COLO829 (cell line): Measurements from ENCODE around the gene NMNAT3.
A peak's percentile ranks its signal among the peaks of the same experiment; 100 is the strongest.
"Not testable (repeated sequence)": the region's sequence is repeated elsewhere in the genome, so short reads cannot be mapped to it uniquely, and the experiment has no call there.

ENCODE experiments used
- DNase-seq: peaks from one replicate; pipeline ENCODE4 v3.0.0; 2012; ENCODE audit warnings: low spot score

NMNAT3 gene

DNA sequence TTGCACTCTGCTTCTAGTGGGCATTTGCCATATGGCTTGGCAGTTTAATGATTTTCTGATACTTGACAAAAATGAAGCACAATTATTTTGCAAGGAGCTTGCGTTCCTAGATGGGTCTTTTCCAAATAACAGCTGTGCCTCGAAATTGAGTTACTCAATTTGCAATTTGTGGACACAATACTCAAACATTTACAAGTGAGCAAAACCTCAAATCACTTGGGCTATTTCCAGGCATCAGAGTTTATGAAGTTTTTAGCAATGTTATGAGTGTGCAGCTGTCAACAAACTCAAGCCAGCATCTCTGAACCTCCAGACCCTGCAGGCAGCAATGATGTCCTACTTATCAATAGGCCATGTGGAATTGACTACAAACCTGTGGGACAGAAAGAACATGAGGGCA lies 41.3 kb downstream of the NMNAT3 start:
- DNase-seq: no peak

DNA sequence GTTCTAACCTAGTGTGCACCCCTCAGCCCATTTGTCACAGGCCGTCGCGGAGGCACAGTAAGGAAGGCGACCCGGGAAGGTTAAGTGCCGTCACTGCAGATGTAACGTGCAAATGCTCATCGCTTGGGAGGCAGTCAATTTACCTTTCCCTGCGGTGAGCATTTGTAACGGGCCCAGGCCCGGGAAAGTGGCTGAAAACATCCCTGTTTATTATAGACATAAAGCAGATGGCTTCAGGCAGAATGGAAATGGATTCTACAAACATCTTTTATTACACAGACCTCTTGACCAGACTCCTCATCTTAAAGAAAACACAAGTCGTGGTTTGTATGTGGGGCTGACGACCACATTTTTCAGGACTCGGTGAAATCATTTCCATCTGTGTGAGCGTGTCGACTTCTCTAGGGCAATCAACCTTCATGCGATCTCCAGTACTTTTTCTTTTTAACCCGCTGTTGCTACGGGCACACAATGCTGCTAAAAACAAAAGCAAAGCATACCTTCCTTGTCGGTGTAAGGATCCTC lies 43.6 kb downstream of the NMNAT3 start:
- DNase-seq: no peak

DNA sequence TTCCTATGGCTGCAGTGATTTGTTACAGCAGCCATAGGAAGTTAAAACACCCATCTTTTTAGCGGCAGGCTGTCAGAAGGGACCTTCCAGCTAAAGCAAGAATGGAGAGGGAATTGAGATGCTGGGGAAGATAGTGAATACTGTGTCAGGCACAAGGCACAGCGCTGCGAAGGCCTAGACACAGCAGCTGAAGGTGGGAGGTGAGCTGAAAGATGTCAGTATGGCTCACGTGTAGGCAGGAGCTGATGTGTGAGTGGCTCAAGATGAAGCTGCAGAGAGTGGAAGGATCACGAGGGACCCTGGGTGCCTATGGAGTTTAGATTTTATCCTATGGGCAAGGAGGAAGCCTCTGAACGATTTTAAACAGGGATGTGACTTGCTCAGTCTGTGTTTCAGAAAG lies 44.3 kb downstream of the NMNAT3 start:
- no peak for DNase-seq

DNA sequence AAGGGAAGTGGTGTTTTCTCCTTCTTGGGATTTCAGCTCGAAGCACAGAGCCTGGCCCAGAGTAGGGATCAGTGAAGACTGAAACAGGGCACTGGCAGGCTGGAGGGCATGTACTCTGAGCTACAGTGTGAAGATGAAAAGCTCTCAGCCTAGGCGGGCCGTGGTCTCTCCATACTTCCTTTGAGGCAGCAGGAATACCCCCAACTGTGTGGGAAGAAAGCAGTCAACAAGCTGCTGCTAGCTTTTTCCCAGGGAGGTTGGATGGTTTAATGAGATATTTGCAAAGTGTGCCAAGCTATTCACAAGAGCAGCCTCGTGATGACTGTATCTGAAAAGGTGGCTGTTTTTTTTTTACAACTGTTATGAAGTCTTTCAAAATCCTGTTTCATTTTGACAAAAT lies 47.2 kb downstream of the NMNAT3 start:
- no peak for DNase-seq

DNA sequence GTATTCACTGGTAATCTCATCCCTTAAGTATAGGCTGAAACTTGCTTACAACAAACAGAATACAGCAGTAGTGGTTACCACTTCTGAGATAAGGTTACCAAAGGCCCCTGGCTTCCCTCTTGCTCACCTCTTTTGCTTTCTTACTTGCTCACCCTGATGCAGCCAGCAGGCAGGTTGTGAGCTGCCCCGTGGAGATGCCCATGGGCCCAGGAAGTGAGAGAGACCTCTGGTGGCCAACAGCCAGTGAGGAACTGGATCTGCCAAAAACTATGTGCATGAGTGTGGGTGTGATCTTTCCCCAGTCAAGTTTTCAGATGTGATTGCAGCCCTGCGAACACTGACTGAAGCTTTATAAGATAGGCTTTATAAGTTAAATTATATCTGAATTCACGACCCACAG lies 48.7 kb downstream of the NMNAT3 start:
- DNase-seq: peak; percentile 32

DNA sequence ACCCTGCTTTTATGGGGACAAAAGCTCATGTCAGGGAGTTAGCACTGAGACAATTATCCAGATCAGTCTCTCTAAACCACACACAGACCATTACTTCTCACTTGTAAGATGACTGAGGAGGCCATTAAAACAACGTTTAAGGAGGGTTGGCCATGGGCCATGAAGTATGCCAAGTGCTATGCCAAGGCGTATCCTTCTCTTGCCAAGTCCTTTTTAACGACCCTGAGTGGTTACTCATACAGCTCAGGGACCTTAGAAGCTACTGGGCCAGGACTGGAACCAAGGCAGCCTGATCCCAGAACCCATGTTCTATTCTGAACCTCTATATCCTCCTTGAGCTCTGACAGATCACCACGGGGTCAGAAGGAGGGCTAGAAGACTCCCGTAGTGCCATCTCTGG lies 50.0 kb downstream of the NMNAT3 start:
- no peak for DNase-seq

DNA sequence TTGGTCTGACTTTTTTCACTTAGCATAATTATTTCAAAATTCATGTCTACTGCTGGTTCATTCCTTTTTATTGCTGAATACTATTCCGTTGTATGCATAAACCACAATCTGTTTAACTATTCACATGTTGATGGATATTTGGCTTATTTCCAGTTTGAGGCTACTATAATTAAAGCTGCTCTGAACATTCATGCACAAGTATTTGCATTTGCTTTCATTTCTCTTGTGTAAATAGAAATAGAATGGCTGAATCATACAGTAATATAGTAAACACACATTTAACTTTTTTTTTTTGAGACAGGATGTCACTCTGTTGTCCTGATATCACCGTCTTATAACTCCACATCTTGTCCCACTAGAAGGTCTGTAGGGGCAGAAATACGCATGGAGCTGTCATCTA lies 57.3 kb downstream of the NMNAT3 start:
- no peak for DNase-seq

DNA sequence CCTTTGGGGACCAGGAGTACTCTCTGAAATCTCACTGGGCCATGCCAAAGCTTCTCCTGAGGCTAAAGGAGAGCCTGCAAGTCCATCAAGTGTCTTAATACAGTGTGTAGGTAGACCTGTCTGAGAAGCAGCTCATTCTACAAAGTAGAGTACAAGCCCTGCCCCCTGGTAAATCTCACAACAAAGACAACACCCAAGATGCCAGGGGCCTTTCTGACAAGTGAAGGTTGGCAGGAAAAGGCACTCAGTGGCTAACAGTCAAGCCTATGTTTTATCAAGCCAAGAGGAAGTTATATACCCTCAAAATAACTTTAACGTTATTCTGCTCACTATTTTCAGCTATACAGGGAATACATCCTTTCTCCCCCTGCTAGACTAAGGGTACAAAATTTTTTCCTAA lies 58.3 kb downstream of the NMNAT3 start:
- no peak for DNase-seq

DNA sequence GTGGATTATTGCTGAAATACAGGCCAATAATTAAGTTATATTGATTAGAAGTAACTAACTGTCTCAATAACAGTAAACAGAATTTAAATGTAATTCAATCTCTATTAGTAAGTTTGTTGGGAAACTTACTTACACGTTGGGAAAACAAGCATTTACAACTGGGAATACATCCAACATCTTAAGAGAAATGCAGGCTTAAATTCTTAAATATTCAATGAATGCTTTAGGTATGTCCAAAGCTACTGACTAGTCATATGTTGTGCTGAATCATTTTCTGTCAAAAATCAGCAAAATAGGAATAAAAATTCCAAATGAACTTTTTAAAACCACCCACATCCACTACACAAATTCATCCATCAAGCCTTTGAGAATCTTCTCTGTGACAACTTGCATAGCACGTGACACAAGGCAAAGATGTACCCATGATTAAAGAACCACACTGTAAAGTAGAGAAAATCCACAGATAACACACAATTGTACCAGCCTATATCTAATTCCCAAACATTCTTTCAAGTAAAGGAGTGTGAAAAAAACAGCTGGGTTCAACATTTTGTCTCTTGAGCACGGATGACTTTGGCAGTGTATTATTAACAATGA lies 60.0 kb downstream of the NMNAT3 start:
- no peak for DNase-seq

DNA sequence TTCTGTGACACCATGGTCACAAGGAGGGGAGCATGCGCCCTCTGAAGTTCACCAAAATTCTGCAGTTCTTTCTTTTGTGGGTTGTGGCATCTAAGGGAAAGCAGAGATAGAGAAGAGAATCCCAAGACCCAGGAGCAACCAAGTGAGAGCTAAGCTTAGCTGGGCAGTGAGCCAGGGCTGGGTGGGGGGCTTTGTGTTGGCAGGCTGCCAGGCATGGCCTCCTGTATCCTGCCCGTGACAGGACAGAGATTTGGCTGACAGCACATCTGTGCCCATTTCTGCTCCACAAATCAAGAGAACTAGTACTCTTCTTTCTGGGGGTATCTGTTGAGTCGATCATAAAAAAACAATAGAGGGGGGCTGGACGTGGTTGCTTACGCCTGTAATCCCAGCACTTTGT lies 66.2 kb downstream of the NMNAT3 start:
- DNase-seq: no peak

DNA sequence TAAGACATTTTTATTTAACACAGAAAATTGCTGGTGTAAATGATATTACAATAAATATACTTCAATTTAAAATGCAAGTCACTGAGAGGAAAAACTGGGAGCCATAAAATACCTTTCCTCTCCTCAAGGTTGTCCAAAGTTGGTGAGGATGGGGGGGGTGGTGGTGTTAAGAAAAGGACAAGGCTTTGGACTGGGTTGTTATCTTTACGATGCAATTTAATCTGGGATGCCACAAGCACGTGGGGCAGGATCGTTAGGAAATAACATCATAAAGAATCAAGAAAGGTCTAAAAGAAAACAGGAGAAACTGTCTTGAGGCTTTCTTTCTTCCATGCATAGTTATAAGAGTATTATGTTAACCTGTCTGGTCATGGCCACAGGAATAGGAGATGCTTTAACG lies 66.9 kb downstream of the NMNAT3 start:
- DNase-seq: no peak

DNA sequence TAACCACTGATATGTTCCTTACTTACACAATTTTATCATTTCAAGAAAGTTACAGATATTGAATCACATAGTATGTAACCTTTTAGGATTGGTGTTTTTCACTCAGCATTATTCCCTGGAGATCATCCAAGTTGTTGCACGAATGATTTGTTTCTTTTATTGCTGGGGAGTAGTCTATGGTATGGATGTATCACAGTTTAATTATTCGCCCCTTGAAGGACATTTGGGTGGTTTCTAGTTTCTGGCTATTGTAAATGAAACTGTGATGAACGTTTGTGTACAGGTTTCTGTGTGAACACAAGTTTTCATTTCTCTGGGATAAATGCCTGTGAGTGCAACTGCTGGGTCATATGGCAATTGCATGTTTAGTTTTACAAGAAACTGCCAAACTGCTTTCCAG lies 68.8 kb downstream of the NMNAT3 start:
- no peak for DNase-seq

DNA sequence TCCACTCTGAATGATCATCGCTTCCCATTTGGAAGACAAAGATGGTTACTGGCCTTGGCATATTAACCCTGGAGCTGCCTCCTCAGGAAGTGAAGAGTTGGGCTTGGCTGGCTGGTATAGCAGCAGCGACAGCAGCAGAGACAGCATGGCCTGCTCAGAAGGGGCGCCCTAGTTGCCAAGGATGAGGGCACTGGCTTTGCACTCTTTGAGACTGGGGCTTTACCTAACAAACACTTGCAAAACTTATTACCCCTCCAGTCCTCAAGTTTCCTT lies 69.7 kb downstream of the NMNAT3 start:
- no peak for DNase-seq

DNA sequence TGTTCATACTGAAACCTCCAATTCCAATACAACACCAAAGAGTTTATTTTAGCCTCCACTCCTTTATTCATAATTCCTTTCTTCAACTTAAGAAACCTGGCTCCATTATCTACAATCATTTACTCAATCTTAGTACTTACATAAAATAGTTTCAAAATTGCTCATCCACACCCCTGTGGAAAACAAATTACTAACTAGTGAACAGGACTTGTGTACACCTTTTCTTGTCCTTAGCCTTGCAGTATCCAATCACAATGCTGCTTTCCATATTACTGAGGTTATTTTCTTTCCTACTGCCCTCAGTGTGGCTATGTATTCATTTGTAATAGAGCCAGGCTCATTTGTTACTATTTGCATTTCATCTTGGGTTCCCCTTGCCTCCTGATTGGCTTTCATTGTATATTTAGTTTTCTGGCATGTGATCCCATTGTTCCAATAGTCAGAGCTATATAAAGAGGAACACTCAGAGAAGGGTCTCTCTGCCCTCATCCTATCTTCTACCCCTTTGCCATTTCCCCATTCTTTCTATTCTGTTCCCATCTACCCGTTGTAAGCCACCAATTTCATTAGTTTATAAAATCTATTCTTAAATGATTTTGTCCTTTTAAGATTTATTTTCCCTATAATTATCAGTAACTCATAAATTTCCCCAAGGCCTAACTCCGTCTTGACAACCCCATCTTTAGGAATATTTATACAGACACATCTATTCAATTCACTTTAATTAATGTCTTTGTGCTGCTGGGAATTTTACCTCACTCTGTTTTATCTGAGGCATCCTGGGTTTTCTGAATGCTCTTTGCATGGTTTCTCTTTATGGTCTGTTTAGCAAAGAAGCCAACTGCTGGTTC lies 70.3 kb downstream of the NMNAT3 start:
- no peak for DNase-seq

DNA sequence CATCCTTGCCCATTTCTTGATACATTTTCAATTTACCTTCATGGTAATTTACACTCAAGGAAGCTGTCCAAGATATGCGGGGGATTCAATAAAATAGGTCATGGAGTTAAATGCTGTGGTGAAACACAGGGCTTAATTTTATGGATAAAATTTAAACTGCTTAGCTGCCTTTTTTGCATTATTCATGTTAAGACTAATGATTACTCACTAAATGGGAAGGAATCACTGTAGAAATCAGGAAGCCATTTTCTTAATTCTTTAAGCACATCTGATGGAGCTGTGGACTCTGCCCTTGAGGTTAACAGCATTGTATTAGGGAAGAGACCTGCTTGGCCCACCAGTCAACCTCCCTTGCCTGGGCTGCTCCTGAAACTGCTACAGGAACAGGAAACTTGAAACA lies 75.8 kb downstream of the NMNAT3 start:
- no peak for DNase-seq

DNA sequence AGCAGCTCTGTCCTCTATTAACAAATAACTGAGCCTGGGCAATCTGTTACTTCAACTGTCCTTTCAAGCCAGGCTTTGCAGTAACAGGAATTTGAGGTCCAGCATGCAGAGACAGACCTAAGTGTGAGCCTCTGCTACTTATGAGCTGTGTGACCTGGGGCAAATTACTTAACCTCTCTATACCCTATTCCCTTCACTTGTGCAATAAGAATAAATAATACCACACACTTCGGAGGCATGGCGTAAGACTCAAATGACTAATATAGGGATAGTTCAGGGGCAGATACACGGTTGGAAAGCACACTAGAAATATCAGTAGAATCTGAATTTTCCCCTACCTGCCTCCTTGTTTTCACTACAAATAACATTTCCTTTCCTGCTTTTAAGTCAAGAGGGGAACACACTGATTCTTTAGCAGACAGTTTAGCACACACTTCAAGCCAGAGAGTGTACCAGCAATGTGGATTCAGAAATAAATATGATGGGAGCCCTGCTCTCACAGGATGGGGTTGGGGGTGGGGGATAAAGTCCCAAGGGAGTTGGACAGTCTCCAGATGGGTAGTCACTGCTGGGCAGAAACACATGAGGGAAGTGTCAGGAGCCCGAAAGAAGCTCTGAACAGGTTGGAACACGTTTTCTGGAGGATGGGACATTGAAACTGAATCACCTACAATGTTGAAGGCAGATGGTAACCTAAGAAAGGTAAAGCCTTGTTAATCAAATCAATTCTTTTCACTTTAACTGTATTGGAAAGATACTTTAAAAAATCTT lies 76.4 kb downstream of the NMNAT3 start:
- DNase-seq: no peak

DNA sequence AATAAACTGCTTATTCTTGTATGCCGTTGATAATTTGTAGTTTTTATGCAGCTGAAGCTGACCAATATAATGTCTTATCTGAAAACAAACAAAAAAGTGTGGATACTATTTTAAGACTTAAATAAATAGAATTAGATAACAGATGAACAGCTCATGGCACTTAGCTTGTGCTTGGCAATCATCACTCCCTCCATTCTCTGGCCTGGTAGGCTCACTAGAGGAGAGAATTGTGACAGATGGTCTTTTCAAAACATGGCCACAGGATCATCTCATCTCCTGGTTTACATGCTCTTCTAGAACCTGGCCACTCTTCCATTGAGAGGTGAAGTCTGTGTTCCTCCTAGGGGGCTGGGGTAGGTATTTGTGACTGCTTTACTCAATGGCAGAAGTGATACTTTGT lies 79.8 kb downstream of the NMNAT3 start:
- no peak for DNase-seq

DNA sequence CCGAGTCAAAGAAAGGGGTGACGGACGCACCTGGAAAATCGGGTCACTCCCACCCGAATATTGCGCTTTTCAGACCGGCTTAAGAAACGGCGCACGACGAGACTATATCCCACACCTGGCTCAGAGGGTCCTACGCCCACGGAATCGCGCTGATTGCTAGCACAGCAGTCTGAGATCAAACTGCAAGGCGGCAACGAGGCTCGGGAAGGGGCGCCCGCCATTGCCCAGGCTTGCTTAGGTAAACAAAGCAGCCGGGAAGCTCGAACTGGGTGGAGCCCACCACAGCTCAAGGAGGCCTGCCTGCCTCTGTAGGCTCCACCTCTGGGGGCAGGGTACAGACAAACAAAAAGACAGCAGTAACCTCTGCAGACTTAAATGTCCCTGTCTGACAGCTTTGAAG lies 86.6 kb downstream of the NMNAT3 start:
- not testable (repeated sequence) for DNase-seq

DNA sequence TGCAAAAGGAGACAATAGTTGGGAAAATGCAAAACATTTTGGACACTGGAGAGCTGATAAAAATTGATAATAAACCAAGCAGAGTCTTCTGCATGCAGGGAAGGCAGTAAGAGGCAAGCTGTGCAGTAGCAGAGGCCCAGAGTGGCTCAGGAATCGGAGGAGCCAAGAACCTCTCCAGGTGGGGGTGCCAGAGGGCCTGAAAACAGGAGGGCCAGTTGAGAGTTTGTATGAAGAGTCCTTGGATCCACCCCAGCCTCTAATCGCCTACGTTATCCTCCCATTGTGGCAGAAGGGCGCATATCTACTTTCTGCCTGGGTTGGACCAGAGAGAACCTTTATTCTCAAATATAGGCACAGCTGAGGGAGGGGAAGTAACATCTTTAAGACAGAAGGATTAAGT lies 89.3 kb downstream of the NMNAT3 start:
- DNase-seq: no peak

DNA sequence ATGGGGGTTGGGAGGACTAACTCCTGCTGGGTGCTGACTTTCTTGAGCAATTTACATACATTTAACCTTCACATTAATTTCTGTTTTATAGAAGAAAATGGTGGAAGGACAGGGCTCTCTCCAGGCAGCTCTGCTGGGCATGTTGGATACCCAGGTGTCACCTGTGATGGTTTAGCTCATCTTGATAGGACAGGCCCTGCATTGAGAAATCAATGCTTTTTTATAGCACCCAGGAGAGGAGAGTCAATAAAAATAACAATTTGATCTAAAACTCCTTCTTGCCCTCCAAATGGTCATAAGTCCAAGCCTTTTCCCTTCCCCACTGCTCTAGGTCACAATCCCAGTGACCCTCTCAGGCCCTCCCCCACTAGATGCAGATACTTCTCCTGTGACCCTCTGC lies 90.0 kb downstream of the NMNAT3 start:
- no peak for DNase-seq

DNA sequence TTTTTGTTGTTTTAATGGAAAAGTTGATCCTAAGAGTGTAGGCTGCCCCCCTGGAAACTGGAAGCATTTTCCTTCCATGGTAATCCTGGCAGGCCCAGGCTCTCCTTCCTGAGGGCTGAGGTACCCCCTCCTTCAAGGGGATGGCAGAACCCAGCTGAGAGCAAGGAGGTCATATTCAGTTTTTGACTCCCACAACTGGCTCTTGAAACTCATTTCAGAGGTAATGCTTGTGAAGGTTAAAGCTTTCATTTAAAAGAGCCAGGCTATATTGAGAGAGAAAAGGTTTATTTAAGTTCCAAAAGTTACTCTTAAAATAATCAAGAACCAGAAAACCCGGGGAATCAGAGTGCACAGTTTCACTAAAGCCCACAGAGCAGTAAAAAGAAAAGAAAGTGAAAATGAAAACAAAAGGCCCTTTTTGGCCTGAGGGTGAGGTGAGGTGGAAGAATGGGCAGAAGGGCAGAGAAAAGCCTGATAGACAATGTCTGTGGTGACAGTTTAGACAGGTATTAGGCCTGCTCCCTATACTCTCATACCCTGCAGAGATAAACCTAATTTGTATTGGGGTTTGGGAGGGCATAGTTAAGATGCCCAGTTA lies 91.3 kb downstream of the NMNAT3 start:
- no peak for DNase-seq

DNA sequence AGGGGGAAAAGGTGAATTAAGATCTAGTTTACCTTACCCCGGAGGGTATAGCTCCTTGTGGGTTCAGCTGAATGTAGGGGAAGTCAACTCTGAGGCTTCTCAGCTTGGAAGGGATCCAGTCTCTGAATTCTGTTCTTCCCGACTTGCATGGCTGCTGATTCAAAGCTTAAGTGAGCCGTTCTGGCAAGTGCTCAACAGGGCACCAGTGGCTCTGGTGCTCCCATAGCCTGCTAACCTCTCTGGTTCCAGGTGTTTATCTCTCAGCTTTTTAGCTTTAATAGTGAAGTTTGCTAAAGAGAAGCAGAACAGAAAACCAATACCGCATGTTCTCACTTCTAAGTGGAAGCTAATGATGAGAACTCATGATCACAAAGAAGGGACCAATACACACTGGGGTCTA lies 92.0 kb downstream of the NMNAT3 start:
- DNase-seq: no peak

DNA sequence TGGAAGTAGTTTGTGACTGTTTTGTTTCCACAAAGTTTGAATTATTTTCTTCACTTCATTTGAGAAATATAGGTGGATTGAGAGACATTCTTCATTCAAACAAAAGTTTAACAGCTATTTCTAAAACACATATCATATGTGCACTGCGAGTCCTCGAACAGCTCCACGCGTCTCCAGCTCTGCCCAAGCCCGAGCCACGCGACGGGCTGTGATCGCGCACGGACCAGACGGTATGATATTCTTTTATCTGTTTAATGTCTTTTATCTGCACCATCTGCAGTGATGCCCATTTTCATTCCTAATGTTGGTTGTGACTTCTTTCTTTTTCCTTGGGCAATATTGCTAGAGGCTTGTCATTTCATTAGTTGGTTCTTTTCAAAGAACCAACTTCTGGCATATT lies 94.1 kb downstream of the NMNAT3 start:
- DNase-seq: not testable (repeated sequence)
